Smooth muscle cell (in vitro differentiated cells): ENCODE data around the gene ADGRD1. TPM values are rescaled to one million over a fixed set of nuclear protein-coding genes. Genes with fewer than 3 reads are reported as not detected.

ENCODE experiments used
- DNase-seq: peaks from one replicate; lab custom pipeline; 2025; ENCODE audit not compliant: unreplicated experiment; lab: John Stamatoyannopoulos, UW
- H2AFZ ChIP-seq: fragments of 200-600 bp; sonication (generic); 2 replicates; pipeline ENCODE4 v1.6.0; 2016; ENCODE audit warnings: antibody characterized with exemption, low read depth, mild to moderate bottlenecking
- H3F3A ChIP-seq: fragments of 200-600 bp; sonication (generic); 2 replicates; pipeline ENCODE4 v1.6.0; 2017; ENCODE audit warnings: antibody characterized with exemption, low read depth
- H3K27ac ChIP-seq: fragments of 200-600 bp; sonication (generic); 2 replicates; pipeline ENCODE4 v1.5.1; 2016; ENCODE audit warnings: low read depth, mild to moderate bottlenecking
- H3K27me3 ChIP-seq: fragments of 200-600 bp; sonication (generic); 2 replicates; pipeline ENCODE4 v1.6.1; 2016; ENCODE audit warnings: low read depth, mild to moderate bottlenecking
- H3K36me3 ChIP-seq: fragments of 200-600 bp; sonication (generic); 2 replicates; pipeline ENCODE4 v1.5.1; 2016; ENCODE audit warnings: low read depth
- H3K4me1 ChIP-seq: fragments of 200-600 bp; sonication (generic); 2 replicates; pipeline ENCODE4 v1.5.1; 2016; ENCODE audit warnings: low read depth
- H3K4me2 ChIP-seq: fragments of 200-600 bp; sonication (generic); 2 replicates; pipeline ENCODE4 v1.6.0; 2016; ENCODE audit warnings: mild to moderate bottlenecking
- H3K4me3 ChIP-seq: fragments of 200-600 bp; sonication (generic); 2 replicates; pipeline ENCODE4 v1.5.1; 2016; ENCODE audit warnings: mild to moderate bottlenecking
- H3K79me2 ChIP-seq: fragments of 200-600 bp; sonication (generic); 2 replicates; pipeline ENCODE4 v1.6.0; 2016; ENCODE audit warnings: low read depth, mild to moderate bottlenecking
- H3K9ac ChIP-seq: fragments of 200-600 bp; sonication (generic); 2 replicates; pipeline ENCODE4 v1.6.0; 2016; ENCODE audit warnings: low read depth
- H3K9me3 ChIP-seq: fragments of 200-600 bp; sonication (generic); replicated peaks from 2 replicates; pipeline ENCODE4 v1.5.1; 2016; ENCODE audit warnings: low read depth
- H4K20me1 ChIP-seq: fragments of 200-600 bp; sonication (generic); 2 replicates; pipeline ENCODE4 v1.6.0; 2016; ENCODE audit warnings: low read depth
- WGBS: methylation state at CpG from one replicate; pipeline ENCODE4 v1.1.7; 2016; ENCODE audit warnings: low lambda C conversion rate; 5-methylcytosine and 5-hydroxymethylcytosine counted together
- polyA plus RNA-seq: library from polyadenylated mRNA; unstranded; fragments of >200 nt; fragmentation: Nextera tagmentation; extraction: Ambion mirVana; gene quantifications from 2 replicates; pipeline ENCODE4 v1.2.1, GENCODE V29; 2016
- total RNA-seq: library from RNA; depleted of rRNA; stranded (reverse); fragments of >200 nt; gene quantifications from 2 replicates; pipeline ENCODE4 v1.2.3, GENCODE V29; 2014
- TF ChIP-seq, protein P1 (sequence below): fragments of 200-600 bp; sonication (generic); IDR thresholded peaks from 2 replicates; pipeline ENCODE4 v1.5.1; 2017; ENCODE audit warnings: borderline replicate concordance, mild to moderate bottlenecking, antibody characterized with exemption; ENCODE audit not compliant: insufficient read depth, poor library complexity, severe bottlenecking

ADGRD1 gene
- total and polyA plus RNA-seq, 2 experiments from 2014 or later, result 0.14 TPM; not detected in 1

DNA sequence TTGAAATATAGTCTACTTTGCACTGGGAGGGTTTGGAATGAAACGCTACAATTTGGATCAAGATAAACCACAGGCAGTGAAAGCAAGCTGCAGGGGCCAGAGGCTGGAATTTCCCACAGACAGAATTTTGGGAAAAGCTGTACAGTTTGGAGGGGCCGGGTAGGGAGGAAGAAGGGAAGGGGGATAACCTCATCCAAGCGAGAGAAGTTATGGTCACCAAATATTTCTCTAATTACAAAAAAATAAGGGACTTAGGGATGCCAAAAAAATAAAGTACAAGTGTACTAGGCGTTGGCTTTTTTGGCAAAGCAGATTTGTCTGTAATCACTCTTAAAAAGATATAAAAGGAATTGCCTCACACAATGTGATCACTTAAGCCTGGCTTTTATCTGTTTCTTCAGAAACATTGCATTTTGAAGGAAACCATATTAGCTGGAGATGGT is 31.2 kb upstream of the ADGRD1 start:
- no peak overlapping the region for H2AFZ ChIP-seq
- H3K4me2 ChIP-seq, result no peak overlapping the region
- no peaks in the 10 kb centered on the region for H3F3A ChIP-seq
- TF ChIP-seq, protein P1, sequence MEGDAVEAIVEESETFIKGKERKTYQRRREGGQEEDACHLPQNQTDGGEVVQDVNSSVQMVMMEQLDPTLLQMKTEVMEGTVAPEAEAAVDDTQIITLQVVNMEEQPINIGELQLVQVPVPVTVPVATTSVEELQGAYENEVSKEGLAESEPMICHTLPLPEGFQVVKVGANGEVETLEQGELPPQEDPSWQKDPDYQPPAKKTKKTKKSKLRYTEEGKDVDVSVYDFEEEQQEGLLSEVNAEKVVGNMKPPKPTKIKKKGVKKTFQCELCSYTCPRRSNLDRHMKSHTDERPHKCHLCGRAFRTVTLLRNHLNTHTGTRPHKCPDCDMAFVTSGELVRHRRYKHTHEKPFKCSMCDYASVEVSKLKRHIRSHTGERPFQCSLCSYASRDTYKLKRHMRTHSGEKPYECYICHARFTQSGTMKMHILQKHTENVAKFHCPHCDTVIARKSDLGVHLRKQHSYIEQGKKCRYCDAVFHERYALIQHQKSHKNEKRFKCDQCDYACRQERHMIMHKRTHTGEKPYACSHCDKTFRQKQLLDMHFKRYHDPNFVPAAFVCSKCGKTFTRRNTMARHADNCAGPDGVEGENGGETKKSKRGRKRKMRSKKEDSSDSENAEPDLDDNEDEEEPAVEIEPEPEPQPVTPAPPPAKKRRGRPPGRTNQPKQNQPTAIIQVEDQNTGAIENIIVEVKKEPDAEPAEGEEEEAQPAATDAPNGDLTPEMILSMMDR, result no peak
- DNase-seq, result no peak
- 77% methylated on average over 4 of the region's 4 CpGs for WGBS
- no peaks in the 10 kb centered on the region for H3K4me1 ChIP-seq
- no peaks in the 10 kb centered on the region for H3K36me3 ChIP-seq
- H3K4me3 ChIP-seq, result no peak overlapping the region
- H3K9ac ChIP-seq, result no peak overlapping the region
- H3K79me2 ChIP-seq, result no peaks in the 10 kb centered on the region
- H3K27ac ChIP-seq, result no peak overlapping the region
- no peaks in the 10 kb centered on the region for H3K9me3 ChIP-seq
- no peaks in the 10 kb centered on the region for H4K20me1 ChIP-seq
- peaks cover 2% of the 10 kb centered on the region for H3K27me3 ChIP-seq

DNA sequence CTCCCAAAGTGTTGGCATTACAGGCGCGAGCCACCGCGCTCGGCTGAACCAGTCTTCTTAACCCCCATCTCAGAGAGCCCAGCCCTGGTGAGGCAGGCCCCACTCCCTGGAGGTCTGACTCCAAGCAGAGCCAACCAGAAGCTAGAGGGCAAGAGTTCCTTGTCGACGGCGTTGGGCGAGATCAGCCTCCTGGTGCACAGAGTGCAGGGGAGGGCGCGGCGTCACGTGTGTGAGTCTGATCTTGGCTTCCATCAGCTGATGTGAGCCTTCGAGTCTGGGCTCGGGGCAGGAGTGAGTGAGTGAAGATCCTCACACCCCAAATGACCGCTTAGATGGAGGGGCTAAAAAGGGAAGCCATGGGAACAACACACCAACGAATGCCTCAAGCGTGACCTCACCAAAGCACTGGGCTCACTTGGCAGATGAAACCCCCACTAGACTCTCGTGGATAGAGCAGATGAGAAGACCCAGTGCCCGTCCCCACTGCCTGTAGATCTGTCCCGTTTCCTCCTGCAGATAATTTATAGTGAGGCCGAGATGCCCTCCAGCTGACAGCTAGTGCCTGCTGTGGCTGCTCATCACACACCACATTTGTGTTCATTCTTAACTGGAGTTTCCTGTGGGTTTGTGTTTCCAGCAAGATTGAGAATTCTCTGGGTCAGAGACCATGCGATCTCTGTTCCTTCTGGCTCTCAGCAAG is 28.6 kb upstream of the ADGRD1 start:
- Histone ChIP-seq H3K27me3 (peaks cover 4% of the 10 kb centered on the region), H3K27ac (no peak overlapping the region), H2AFZ (no peak overlapping the region), H3F3A (no peaks in the 10 kb centered on the region), H3K4me2 (no peak overlapping the region), H3K36me3 (no peaks in the 10 kb centered on the region), H4K20me1 (no peaks in the 10 kb centered on the region), H3K79me2 (no peaks in the 10 kb centered on the region), H3K9me3 (no peaks in the 10 kb centered on the region), H3K9ac (no peak overlapping the region), H3K4me3 (no peak overlapping the region), H3K4me1 (no peaks in the 10 kb centered on the region)
- TF ChIP-seq, protein P1, result no peak
- DNase-seq, result no peak
- 92% methylated on average over 23 of the region's 23 CpGs for WGBS

DNA sequence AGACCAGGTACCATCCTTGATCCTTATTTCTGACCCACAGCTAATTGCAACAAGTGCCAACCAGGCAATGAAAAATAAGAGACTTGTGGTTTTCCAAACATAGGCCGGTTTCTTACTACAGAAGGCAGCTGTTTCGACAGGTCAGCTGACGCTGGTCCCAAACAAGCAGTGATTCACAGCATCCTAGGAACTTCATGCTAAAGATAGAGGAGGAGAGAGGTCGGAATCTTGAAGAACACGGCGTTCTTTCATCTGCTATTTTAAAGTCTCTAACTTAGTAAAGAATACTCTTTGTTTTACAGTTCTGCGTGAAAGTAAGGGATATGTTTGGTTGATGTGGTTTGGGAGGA is 28.1 kb upstream of the ADGRD1 start:
- Histone ChIP-seq H3K9ac (no peak overlapping the region), H2AFZ (no peak overlapping the region), H3K27ac (no peak overlapping the region), H4K20me1 (no peaks in the 10 kb centered on the region), H3K9me3 (no peaks in the 10 kb centered on the region), H3K27me3 (peaks cover 7% of the 10 kb centered on the region), H3K4me3 (no peak overlapping the region), H3K4me1 (no peaks in the 10 kb centered on the region), H3K79me2 (no peaks in the 10 kb centered on the region), H3F3A (no peaks in the 10 kb centered on the region), H3K36me3 (no peaks in the 10 kb centered on the region), H3K4me2 (no peak overlapping the region)
- 86% methylated on average over 7 of the region's 7 CpGs for WGBS
- TF ChIP-seq, protein P1, result no peak
- DNase-seq, result no peak

DNA sequence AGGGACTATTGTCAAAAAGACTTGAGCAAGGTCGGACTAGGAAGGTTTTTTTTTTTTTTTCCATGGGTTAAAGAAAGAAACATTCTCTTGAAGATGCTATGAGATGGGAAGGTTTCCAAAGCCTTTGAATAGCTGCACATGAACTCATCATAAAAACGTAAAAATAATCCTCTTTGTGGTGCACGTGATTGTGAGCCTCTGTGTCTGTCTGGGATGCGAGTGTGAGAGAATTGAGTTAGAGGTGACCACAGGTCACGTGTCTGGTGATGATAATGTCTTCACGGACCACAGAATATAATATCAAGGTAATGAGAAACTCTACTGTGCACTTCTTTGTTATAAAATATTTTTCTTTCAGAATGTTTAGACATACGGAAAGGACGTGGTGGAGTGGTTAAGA is 24.3 kb upstream of the ADGRD1 start:
- Histone ChIP-seq H3K9ac (no peak overlapping the region), H3K27me3 (peaks cover 7% of the 10 kb centered on the region), H2AFZ (no peak overlapping the region), H3K4me1 (no peaks in the 10 kb centered on the region), H3K79me2 (no peaks in the 10 kb centered on the region), H3F3A (no peaks in the 10 kb centered on the region), H3K4me3 (no peak overlapping the region), H3K36me3 (no peaks in the 10 kb centered on the region), H3K27ac (no peak overlapping the region), H3K9me3 (no peaks in the 10 kb centered on the region), H4K20me1 (no peaks in the 10 kb centered on the region), H3K4me2 (no peak overlapping the region)
- 81% methylated on average over 8 of the region's 8 CpGs for WGBS
- TF ChIP-seq, protein P1, result no peak
- DNase-seq, result no peak
